ENCODE results near the gene RELN.
A peak's percentile ranks its signal among the peaks of the same experiment; 100 is the strongest.

RELN gene

DNA sequence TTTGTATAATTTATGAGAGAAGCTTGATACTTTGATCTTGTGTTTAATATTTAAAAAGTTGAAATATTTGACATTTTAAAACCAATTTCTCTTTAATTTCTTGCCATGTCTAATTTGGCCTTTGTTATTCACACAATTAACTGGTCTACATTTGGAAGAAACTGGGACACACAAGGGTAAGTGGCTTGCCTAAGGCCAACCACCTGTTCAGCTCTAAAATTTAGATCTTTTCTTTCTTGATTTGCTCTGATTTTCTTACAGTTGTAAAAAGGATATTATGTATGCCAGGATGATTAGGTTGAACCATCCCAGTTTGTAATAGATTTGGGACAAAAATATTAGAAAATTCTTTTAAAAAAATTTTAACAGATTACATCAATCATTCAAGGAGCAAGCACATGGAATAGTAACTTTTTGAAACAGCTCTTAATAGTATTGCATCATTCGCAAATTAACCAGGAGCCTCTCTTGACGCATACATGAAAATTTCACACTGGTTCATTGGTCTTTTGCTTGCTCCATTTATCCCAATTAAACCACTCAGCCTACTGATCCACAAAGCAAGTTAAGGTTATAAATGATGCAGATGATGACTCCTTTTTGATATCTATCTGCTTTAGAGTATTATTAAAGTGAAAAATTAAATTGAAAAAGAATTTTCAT lies 321.0 kb downstream of the RELN start:
- DNase-seq = no peak

DNA sequence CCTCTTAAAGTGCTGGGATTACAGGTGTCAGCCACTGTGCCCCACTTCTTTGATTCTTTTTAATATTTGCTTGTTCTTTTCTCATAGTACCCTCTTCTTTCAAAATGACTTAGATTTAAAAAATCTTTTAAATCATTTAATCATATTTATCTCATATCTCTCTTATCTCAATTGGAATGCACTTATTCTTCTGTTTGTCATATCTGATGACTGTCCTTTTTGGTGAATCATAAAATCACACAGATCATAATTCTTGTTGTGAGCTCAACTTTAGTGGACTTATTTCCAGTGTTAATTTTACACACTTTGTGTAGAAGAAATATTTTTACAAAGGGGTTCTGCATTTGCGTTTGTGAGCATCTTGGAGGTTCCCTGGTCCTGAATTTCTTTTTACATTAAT lies 323.1 kb downstream of the RELN start:
- DNase-seq = no peak

DNA sequence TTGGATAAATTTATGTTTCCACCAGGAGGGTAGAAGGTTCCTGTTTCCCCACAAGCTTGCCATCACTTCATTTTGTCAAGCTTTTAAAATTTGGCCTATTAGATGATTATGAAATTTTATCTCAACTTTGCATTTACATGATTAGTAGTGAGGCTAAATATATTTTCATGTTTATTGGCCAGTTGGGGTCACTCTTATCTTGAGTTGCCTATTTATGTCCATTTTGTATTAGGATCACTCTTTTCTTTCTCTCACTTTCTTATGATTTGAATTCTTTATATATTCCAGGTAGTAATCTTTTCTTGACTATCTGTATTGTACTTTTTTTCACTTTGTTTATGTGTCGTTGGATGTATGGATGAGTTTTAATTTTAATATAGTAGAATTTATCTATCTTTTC lies 324.9 kb downstream of the RELN start:
- DNase-seq = no peak

DNA sequence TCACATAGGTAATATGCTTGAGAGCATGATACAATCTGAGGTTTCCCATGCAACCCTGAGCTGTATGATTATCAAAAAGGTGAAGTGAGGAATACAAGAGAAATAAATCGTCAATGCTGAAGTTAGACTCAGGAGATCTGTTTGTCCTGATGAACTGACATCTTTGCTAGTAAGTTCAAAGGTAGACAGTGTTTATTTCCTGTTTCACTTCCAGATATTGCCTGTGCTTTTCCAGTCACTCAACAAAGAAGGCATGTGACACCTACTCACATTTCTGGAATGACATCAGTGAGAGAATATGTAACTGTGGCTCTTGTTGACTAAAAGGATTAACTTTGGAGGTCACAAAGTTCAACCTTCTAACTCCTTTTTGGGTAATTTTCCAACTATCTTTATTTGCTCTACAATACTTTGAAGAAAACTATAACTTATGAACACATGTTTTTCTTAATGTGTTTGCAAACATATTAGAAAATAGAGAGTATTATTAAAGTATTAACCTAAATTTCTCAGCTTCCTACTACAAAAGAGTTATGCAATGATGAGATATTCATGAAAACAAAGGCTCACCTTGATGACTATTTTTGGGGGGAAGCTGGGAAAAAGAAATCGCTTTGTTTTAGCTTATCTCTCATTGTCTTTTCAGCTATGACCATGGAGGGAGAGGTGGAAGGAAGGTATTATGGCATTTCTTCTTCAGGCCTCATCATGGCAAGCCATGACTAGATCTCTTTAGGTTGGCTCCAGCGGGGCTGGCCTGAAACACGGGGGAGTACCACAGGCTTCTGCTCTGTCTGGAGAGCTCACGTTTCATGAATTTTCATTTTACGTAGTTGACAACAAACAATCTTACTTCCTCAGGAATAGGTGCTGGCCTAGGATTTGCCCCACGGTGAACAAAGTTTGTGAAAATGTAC lies 328.7 kb downstream of the RELN start:
- no peak for DNase-seq

DNA sequence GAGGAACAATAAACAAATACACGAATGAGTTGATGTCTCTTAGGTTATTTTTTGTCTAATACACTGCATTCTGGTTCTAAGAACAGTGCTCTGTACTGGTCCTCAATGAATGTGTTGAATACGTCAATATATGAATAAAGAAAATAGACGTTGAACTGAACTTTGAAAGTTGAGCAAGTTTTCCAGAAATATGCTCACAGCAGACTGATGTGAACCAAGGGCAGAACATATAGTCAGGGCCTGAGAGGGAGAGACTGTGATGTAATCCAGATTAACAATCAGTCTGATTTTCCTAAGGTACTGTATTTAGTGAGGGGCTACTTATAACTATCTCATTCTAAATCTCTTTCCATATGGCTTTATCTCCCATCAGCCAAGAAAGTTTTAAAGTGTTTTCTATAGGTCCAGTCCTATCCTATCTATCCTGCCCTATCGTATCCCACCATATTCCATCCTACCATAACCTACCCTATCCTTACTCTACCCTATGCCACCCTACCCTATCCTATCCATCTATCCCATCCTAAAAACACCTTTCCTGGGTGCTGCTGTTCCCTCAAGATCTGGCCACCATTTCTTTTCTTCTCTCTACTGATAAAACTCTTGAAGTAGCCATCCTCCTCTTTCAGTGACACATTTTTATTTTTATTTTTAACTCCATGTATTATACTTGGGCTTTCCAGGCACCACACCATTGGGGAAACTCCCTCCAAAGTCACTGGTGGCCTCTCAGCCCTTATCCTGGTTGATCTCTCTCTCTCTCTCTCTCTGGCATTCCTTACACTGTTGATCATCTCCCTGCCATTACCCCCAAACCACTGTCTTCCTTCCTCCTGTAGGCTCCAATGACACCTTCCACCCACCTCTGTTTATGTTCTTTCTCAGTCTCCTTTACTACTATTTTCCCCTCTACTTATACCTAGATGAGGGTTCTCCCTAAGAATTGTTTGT lies 331.1 kb downstream of the RELN start:
- no peak for DNase-seq

DNA sequence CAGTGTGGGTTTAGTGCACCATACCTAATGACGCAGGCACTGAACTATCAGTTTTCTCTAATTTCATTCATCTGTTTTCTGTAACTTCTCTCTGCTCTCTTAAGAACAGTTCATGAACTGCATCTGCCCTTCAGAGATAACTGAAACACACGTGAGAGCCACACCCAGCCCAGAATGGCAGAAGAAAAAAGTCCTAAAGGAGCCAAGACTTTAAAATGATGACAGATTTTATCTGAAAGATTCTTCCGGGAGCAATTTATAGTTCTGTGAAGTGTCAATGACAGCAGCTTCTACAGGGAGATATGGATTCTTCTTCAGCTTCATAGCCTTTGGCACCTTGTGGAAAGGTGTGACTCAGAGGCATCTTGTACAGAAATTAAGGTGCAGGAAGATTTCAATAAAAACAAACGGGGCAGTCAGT lies 332.0 kb downstream of the RELN start:
- no peak for DNase-seq

DNA sequence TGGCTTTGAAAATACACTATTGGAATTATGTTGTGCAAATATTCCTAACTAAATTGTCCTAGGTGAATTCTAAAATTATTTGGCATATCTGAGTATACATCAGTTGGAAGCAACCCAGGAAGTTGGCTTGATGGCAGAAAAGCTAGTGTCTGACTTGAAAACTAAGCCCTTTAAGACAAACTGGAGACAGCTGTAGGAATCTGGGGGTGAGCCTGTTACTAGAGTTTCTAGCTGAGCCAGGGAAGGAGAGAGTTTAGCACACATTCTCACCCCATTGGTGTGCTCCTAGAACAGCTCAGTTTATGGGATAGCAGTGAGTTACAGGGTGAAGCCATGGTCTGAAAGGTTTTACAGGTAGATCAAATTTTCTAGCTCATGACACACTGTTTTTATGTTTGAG lies 333.2 kb downstream of the RELN start:
- DNase-seq = no peak

DNA sequence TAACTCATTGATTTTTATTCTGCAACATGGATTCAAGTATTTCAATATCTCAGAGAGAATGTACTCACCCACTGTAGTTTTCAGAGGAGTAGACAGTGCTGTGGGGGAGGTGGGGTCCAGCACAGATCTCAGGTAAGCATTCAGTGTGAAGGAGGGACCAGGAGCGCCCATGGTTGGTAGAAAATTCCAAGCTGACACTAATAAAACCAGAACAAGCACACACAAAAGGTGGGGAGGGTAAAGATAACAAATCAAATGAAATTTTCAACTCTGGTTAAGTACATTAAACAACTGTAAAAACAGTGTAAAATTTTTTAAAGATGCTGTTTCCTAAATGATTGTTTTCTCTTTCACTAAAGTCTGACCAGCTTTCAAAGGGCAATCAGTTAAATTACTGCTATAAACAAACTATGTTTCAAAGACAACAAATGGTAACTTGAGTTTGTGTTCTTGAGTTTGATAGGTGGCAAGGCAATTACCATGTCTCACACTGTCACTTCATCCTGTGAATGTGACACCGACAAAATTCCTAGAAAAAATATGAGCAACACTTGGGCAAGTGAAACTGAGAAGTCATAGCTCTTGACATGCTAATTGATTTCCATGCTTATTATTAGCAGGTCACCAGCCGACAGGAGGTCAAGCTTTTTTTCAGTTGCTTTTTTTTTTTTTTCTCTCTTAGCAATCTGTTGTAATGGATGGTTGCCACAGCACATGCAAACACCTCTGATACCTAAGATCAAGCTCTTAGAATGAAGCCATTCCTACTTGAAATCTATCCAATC lies 337.7 kb downstream of the RELN start:
- DNase-seq = peak; percentile 5

DNA sequence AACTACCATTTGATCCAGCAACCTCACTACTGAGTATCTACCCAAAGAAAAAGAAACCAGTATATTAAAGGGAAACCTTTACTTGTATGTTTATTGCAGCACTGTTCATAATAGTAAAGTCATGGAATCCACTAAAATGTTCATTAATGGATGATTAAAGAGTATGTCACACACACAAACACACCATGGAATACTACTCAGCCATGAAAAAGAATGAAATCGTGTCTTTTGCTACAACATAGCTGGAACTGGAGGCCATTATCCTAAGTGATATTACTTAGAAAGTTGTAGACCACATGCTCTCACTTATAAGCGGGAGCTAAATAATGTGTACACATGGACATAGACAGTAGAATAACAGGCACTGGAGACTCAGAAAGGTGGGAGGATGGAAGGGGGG lies 340.4 kb downstream of the RELN start:
- no peak for DNase-seq

DNA sequence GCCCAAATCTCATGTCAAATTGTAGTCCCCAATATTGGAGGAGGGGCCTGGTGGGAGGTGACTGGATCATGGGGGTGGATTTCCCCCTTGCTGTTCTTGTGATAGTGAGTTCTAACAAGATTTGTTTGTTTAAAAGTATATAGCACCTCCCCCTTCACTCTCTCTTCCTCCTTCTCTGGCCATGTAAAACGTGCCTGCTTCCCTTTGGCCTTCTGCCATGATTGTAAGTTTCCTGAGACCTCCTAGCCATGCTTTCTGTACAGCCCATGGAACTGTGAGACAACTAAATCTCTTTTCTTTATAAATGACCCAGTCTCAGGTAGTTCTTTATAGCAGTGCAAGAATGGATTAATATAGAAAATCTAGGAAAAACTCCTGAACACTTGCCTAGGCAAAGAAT lies 341.3 kb downstream of the RELN start:
- no peak for DNase-seq

DNA sequence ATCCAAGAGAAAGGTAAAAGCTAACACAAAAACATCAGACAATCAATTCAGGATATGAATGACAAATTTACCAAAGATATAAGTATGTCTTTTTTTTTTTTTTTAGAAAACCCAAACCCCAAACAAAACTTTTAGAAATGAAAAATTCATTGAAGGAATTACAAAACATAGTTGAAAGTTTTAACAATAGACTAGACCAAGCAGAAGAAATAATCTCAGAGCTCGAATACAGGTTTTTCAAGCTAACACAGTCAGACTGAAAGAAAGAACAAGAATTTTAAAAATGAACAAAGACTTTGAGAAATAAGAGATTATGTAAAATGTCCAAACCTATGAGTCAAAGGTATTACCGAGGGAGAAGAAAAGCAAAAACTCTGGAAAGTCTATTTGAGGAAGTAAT lies 345.1 kb downstream of the RELN start:
- no peak for DNase-seq

DNA sequence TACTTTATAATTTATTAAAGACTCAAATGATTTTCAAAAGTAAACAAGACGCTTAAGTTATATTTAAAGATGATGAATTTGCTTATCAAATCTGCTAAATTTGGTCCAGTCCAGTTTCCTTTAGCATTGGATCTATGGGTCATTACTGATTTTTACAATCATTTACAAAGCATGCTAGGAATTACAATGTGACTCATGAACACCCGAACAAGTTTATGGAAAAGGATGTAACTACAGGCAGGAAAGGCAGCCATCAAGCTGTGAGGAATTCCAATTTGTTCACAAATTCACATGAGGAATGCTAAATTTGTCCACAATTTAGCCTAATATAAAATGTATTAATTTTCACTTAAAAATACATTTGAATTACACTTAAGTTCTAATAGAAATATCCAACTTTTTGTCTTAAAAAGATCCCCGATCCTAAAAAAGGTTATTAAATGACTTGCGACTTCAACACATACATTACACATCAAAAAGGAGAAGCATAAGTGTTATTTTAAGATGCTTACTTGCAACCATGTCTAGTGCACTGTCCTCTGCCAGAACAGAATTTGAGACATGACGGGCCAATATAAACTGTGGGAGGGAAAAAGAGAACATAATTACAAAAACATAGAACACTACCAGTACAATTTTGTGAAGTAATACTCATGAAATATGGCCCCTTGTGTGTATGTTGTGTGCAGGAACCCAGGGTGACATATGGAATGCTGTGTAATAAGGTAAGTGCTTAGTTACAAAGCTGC lies 349.3 kb downstream of the RELN start:
- DNase-seq = no peak

DNA sequence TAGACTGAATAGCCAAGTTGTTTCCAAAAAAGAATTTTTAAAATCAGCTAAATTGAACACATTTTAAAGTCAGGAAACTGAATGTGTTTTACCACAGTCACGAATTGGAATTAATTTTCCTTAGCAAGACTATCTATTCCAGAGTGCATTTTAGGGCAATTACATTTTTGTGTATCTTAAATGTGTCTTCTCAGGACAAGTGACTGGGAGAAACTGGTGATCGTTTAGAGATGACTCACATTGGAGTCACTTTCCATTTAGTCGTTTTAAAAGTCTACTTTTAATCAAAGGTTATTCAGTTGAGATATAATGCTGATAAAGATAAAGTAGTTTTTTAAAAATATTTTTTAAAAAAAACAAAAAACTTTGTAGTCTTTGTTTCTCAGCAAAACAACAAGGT lies 351.7 kb downstream of the RELN start:
- no peak for DNase-seq

DNA sequence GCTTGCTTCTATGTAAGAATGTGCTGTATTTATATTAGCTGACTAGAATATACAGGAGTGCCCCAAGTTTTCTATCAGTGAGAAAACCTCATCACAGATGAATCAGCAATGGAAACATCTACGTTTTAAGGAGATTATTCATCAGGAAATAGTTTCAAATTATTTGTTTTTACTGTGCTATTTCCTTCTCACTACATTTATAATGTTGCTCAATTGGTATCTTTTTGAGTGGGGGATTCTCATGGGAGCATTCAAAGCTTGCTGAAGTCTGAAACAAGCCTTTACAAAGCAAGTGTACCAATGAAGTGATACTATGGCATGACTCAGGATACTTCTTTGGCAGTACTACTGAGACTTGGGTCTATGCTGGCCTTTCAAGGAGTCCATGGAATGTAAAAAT lies 352.4 kb downstream of the RELN start:
- no peak for DNase-seq

DNA sequence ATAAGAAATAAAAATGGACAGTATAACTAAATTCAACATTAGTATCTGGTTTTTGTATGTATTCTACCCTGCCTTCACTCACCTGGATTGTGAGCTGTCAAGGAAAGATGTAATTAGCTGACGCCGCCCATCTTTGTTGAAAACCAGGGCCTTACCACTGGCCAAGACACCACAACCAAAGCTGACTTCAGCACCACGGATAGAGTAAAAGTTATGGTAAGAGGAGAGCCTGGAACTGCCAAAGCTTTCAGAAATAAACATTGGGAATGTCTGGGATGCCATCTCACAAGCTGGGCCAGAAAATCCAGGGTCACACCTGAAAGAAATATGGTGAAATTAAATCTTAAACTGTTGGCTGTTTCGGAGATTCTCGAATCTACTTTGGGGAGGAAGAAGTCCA lies 353.3 kb downstream of the RELN start:
- DNase-seq = no peak

DNA sequence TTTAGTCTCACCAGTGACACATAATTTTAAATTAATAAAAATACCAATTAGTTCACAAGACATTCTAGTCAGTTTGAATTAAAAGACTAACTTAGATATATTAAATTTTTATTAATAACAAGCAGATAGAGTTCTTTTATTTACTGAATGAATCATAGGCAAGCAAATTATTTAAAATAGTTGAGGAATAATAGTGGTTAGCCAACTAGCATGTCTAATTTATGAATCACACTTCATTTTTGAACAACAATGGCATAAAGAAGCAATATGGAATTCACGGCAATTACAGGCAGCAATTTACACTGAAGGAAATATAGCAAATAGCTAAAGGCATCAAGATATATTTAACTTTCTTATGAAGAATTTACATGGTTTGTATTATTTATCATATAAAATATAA lies 356.5 kb downstream of the RELN start:
- DNase-seq = no peak

DNA sequence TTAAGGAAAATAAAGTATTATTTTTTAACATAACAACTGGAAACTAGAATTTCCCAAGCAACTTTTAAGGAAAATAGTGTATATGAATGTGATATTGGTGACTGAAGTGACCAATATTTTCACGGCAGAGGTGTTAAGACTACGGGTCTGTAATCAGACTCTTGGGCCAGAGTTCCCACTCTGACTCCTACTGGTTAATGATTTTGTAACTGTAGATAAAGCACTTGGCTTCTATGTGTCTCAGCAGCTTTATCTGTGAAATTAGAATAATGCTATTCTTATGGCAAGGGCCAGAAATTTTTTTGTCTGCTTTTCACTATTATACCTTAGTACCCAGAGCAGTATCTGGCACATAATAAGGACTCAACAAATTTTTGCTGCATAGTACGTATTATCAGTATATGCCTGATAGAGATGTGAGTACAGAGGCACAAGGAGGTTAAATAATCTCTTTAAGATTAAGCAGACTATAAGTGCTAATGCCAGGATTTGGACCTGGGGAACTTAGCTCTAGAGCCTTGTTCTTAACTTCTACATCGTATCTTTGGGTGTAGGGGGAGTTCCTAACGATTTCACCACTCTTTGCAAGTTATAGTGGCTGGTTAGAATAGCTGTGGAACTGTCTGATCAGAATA lies 357.3 kb downstream of the RELN start:
- no peak for DNase-seq

DNA sequence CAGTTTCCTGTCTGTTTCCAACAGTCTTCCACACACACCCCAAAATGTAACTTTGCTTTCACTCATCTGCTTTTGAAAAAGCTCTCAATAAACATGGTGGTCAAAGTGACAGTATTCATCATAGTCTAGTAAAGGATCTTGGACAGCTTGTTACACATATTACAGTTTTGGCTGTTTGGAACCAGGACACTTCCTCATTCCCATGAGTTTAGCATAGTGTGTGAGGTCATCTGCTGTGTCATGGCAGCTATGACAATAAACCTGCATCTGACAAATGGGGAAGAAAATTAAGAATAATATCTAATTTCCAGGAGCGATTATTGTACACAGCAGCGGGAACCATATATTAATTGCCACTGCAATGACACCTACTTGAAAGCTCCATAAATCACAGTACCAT lies 359.1 kb downstream of the RELN start:
- DNase-seq = no peak

DNA sequence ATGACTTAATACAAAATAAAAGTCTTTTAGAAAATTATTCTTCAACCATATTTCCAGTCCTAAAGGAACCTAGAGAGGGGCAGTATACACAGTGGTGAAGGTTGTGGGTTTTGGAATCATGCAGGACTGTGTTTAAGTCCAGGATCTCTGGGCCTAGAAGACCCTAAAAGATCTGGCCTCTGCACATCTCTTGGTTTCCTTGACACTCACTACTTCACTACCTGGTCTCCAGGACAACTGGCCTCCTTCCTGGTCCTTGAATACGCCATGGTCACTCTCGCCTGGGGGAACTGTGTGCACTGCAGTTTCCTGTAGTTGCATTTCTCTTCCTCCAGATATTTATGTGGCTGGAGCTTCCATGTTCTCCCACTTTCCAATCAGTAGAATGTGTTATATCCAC lies 360.7 kb downstream of the RELN start:
- DNase-seq = no peak

DNA sequence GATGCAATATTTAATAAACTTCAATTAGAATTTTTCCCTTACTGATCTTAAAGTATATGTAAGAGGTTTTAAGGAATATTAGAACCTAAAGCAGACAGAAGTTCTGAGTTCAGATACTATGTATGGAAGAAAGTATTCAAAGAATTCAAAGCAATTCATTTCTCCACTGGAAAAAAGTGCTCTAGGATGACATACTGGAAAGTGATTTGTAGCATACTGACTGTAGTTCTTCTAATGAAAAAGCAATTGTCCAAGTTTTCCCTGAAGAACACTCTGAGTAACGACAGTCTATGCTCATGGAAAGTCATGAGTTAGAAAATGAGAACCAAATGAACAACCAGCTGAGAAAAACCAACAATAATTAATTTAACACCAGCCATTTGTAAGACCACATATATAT lies 362.7 kb downstream of the RELN start:
- no peak for DNase-seq

DNA sequence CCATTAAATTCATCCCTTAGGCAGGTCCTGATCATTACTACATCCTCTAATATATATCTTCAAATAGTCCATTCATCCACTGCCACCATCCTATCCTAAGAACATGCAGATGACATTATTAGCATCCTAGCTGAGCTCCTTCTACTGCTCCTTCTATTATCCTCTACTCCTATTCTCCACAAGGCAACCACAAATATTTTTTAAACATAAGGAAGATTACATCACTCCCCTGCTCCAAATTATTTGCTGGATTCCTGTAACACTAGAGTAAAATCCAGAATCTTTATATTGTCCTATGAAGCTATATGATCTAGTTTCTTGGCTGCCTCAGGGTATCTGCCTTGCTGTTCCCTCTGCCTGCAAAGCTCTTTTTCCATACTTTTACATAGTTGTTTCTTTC lies 367.2 kb downstream of the RELN start:
- no peak for DNase-seq
